Activated CD8-positive, alpha-beta memory T cell treated with anti-CD3 and anti-CD28 coated beads for 4 hours (primary cell): ENCODE measurements around the gene NIPAL3.
"Not testable (repeated sequence)": the region's sequence is repeated elsewhere in the genome, so short reads cannot be mapped to it uniquely, and the experiment has no call there.

ENCODE experiments used
- DNase-seq, 2 donors: peaks; one replicate each; pipeline ENCODE4 v3.0.0-alpha.2; 2020; ENCODE audit warnings: low read depth in 2 of 2

The NIPAL3 gene

DNA sequence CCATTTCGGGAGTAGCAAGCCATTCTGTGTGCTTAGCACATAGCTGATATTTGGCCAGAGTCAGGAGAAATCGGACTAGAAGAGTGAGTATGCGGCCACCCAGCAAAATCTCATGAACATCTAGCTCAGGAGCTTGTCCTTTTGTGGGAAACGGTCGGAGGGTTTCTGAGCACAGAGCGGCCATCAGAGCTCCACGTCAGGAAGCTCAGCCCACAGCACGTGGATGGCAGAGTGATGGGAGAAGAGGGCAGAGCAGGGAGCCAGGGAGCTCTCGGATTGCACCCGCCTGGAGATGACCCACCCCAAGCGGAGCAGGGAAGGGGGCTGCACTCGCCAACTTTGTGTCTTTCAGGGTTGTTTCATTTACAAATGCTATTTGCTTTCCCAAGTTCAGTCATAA lies 100.9 kb downstream of the NIPAL3 start:
- no peak for DNase-seq

DNA sequence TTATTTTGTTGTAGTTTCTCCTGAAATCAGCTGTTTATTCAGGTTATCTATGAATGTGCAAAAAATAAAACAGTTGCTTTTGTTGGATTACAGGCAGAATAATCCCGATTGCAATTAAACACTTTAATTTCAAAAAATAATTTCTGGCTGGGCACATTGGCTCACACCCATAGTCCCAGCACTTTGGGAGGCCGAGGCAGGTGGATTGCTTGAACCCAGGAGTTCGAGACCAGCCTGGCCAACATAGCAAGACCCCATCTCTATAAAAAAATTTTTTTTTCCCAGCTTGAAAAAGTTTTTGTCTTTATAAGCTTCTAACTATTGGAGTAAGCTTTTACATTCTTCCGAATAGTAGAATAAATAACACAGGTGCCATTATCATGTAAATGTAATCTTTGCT lies 102.3 kb downstream of the NIPAL3 start:
- DNase-seq: no peak

GRCh38 chr1:24520282-24520681 lies 104.7 kb downstream of the NIPAL3 start:
- not testable (repeated sequence) for DNase-seq
